Mucosa of stomach (tissue), 1 donor: ENCODE results near the gene GALK2.
"Not testable (repeated sequence)": the region's sequence is repeated elsewhere in the genome, so short reads cannot be mapped to it uniquely, and the experiment has no call there.

Source experiments
- H3K27me3 ChIP-seq: one replicate; pipeline ENCODE4 v1.7.0; 2013; ENCODE audit warnings: mild to moderate bottlenecking, low read length; ENCODE audit not compliant: control insufficient read depth, insufficient read depth
- H3K36me3 ChIP-seq: one replicate; pipeline ENCODE4 v1.7.0; 2013; ENCODE audit warnings: low read length; ENCODE audit not compliant: control insufficient read depth, insufficient read depth
- H3K4me1 ChIP-seq: one replicate; pipeline ENCODE4 v1.7.0; 2013; ENCODE audit warnings: mild to moderate bottlenecking, low read length; ENCODE audit not compliant: control insufficient read depth, insufficient read depth
- H3K4me3 ChIP-seq: one replicate; pipeline ENCODE4 v1.7.0; 2013; ENCODE audit warnings: low read length
- H3K9ac ChIP-seq: one replicate; pipeline ENCODE4 v1.7.0; 2013; ENCODE audit warnings: mild to moderate bottlenecking, low read length, moderate library complexity
- H3K9me3 ChIP-seq: one replicate; pipeline ENCODE4 v1.7.0; 2013; ENCODE audit warnings: mild to moderate bottlenecking, low read length, moderate library complexity; ENCODE audit not compliant: control insufficient read depth
- donor health status: Pancreatic carcinoma.

Gene GALK2

GRCh38 chr15:49196856-49197255 lies 26.8 kb downstream of the GALK2 start:
- Histone ChIP-seq H3K4me3 (no peak overlapping the region), H3K9me3 (no peaks in the 10 kb centered on the region), H3K27me3 (no peaks in the 10 kb centered on the region), H3K4me1 (no peaks in the 10 kb centered on the region), H3K9ac (no peak overlapping the region), H3K36me3 (no peaks in the 10 kb centered on the region)

GRCh38 chr15:49199666-49200065 lies 29.6 kb downstream of the GALK2 start:
- no peaks in the 10 kb centered on the region for H3K27me3 ChIP-seq
- H3K4me3 ChIP-seq, result no peak overlapping the region
- no peak overlapping the region for H3K9ac ChIP-seq

GRCh38 chr15:49200347-49200746 lies 30.3 kb downstream of the GALK2 start:
- H3K27me3 ChIP-seq, result no peaks in the 10 kb centered on the region
- no peaks in the 10 kb centered on the region for H3K36me3 ChIP-seq
- H3K4me1 ChIP-seq, result no peaks in the 10 kb centered on the region
- H3K9ac ChIP-seq, result no peak overlapping the region
- no peaks in the 10 kb centered on the region for H3K9me3 ChIP-seq
- no peak overlapping the region for H3K4me3 ChIP-seq

More at GRCh38 chr15:49199666-49200065, 29.6 kb downstream of the GALK2 start:
- Histone ChIP-seq H3K4me1 (no peaks in the 10 kb centered on the region), H3K36me3 (no peaks in the 10 kb centered on the region), H3K9me3 (no peaks in the 10 kb centered on the region)

- not testable (repeated sequence) for H3K9me3 ChIP-seq, H3K36me3 ChIP-seq, H3K4me1 ChIP-seq, H3K9ac ChIP-seq, H3K27me3 ChIP-seq
- H3K4me3 ChIP-seq, result peak overlapping the region; percentile 8
These were observed 38.1 kb downstream of the GALK2 start for GRCh38 chr15:49208102-49208501.

GRCh38 chr15:49212897-49213296 lies 42.9 kb downstream of the GALK2 start:
- H3K9me3 ChIP-seq, result no peaks in the 10 kb centered on the region

GRCh38 chr15:49215768-49216739 lies 46.0 kb downstream of the GALK2 start:
- H3K36me3 ChIP-seq, result no peaks in the 10 kb centered on the region
- no peak overlapping the region for H3K4me3 ChIP-seq
- peaks cover 6% of the 10 kb centered on the region for H3K4me1 ChIP-seq
- H3K9me3 ChIP-seq, result no peaks in the 10 kb centered on the region
- H3K27me3 ChIP-seq, result no peaks in the 10 kb centered on the region
- no peak overlapping the region for H3K9ac ChIP-seq

More at GRCh38 chr15:49212897-49213296, 42.9 kb downstream of the GALK2 start:
- Histone ChIP-seq H3K9ac (no peak overlapping the region), H3K36me3 (no peaks in the 10 kb centered on the region), H3K4me3 (no peak overlapping the region), H3K27me3 (no peaks in the 10 kb centered on the region), H3K4me1 (peaks cover 6% of the 10 kb centered on the region)

- no peaks in the 10 kb centered on the region for H3K27me3 ChIP-seq
- H3K9me3 ChIP-seq, result no peaks in the 10 kb centered on the region
- no peaks in the 10 kb centered on the region for H3K36me3 ChIP-seq
- H3K9ac ChIP-seq, result no peak overlapping the region
- no peak overlapping the region for H3K4me3 ChIP-seq
- no peaks in the 10 kb centered on the region for H3K4me1 ChIP-seq
These were observed 53.7 kb downstream of the GALK2 start for GRCh38 chr15:49223536-49224274.

GRCh38 chr15:49225572-49226281 lies 55.7 kb downstream of the GALK2 start:
- Histone ChIP-seq H3K9ac (no peak overlapping the region), H3K27me3 (no peaks in the 10 kb centered on the region), H3K4me1 (no peaks in the 10 kb centered on the region), H3K4me3 (no peak overlapping the region), H3K9me3 (no peaks in the 10 kb centered on the region), H3K36me3 (no peaks in the 10 kb centered on the region)

GRCh38 chr15:49227602-49228001 lies 57.6 kb downstream of the GALK2 start:
- Histone ChIP-seq H3K4me3 (no peak overlapping the region), H3K27me3 (no peaks in the 10 kb centered on the region), H3K4me1 (no peaks in the 10 kb centered on the region), H3K36me3 (no peaks in the 10 kb centered on the region), H3K9me3 (no peaks in the 10 kb centered on the region), H3K9ac (no peak overlapping the region)

- Histone ChIP-seq H3K9me3 (no peaks in the 10 kb centered on the region), H3K27me3 (no peaks in the 10 kb centered on the region), H3K9ac (no peak overlapping the region), H3K4me1 (no peaks in the 10 kb centered on the region), H3K36me3 (no peaks in the 10 kb centered on the region), H3K4me3 (no peak overlapping the region)
These were observed 59.9 kb downstream of the GALK2 start for GRCh38 chr15:49229922-49230321.

- no peaks in the 10 kb centered on the region for H3K36me3 ChIP-seq
- no peak overlapping the region for H3K9ac ChIP-seq
- no peaks in the 10 kb centered on the region for H3K27me3 ChIP-seq
- no peak overlapping the region for H3K4me3 ChIP-seq
- no peaks in the 10 kb centered on the region for H3K4me1 ChIP-seq
- no peaks in the 10 kb centered on the region for H3K9me3 ChIP-seq
These were observed 62.3 kb downstream of the GALK2 start for GRCh38 chr15:49232236-49232806.
